HG02943 (cell line): ENCODE results near the gene P2RY2.

ENCODE experiments used
- ATAC-seq: cut with Tn5 transposase; IDR thresholded peaks from one replicate; pipeline ENCODE4 v1.9.1; 2021; ENCODE audit warnings: mild to moderate bottlenecking, low read depth, moderate library complexity; ENCODE audit not compliant: unreplicated experiment

The P2RY2 gene

GRCh38 chr11:73203322-73203721 is 14.8 kb upstream of the P2RY2 start:
- no peak for ATAC-seq

DNA sequence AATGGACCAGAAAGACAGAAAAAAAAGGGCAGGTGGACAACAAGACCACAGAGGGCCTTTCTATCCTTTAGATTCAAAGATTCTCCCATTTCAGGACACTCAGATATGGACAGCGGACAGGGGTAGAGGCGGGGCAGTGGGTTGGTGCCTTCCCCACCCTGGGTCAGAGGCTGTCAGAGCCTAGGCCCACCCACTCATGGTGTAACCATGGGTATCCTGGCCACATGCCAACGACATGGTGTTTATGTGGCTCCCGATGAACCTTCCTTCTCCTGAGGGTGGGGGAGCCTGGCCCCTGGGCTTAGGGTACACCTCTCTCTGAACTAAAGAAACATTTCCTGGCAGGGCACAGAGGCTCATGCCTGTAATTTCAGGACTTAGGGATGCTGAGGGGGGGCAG is 14.3 kb upstream of the P2RY2 start:
- ATAC-seq = no peak

GRCh38 chr11:73204711-73205121 is 13.4 kb upstream of the P2RY2 start:
- ATAC-seq = no peak

DNA sequence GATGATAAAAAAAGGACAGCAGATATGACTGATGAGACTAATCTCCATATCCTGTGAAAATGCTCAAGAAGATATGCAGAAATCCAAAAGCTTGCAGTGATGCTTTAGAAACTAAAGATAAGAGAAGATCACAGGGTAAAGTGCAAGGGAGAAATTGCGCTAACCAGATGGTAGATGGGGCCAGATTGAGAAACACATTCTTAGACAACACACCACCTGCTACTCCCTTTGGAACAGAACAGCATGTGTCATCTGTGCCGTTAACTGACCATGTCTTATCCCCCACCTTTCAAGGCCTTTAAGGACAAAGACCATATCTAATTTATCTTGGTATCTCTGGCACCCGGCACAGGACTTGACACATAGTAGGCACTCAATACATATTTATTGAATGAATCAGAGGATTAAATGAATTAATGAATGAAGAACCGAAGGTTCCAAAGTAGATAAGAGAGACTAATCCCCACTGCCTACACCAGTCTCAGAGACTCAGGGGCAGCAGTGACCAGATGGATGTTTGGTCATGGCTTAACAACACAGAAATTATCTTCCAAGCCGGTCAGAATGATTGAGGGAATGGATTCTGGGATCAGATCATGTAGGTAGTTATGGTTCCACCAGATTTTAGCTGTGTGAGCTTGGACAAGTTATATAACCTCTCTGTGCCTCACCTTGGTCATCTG is 12.3 kb upstream of the P2RY2 start:
- ATAC-seq = no peak

- ATAC-seq = no peak
Measured at GRCh38 chr11:73206801-73207200, 11.3 kb upstream of the P2RY2 start.

- no peak for ATAC-seq
Measured at GRCh38 chr11:73209892-73210291, 8.2 kb upstream of the P2RY2 start.

GRCh38 chr11:73210916-73211667 is 7.0 kb upstream of the P2RY2 start:
- no peak for ATAC-seq

DNA sequence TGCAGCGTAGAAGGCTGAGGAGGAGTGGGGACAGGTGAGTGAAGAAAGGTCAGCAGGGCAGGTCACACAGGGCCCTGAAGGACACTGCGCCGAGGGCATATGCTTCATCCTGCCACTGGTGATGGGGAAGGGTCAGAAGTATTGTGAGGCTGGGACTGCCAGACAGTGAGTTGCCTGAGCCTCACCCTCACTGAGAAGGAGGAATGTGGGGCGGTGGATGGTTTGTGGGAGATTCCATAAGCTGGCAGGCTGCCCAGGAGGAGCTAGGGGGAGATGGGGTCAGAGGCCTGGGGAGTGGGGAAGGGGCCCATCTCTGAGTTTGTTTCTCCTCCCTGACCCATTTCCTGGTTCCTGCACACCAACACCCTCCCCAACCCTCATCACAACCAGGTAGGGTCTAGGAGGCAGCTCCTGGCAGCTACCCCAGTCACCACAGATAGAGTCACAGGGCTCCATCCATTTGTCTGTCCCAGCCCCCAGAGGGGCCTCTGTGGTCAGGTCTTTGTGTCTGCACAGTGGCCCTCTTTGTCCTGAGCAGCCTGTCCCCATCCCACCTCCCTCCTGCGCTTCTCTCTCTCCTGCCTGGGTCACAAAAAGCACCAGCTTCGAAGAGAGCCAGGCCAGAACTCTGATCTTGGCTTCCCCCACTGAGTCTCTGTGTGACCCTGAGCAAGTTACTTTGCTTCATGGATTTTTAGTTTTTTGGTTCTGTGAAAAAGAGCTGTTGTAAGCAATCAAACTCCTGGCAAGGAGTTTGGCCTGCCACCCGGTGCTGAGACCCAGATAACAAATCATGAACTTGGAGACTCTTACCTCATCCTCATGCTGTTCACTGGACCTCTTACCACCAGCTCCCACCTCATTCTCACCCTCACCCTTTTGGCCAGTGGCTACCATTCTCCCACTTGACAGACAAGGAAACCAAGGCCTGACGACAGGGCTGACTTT is 4.6 kb upstream of the P2RY2 start:
- ATAC-seq = no peak

- ATAC-seq = no peak
Measured at GRCh38 chr11:73215191-73216134, 2.6 kb upstream of the P2RY2 start.

DNA sequence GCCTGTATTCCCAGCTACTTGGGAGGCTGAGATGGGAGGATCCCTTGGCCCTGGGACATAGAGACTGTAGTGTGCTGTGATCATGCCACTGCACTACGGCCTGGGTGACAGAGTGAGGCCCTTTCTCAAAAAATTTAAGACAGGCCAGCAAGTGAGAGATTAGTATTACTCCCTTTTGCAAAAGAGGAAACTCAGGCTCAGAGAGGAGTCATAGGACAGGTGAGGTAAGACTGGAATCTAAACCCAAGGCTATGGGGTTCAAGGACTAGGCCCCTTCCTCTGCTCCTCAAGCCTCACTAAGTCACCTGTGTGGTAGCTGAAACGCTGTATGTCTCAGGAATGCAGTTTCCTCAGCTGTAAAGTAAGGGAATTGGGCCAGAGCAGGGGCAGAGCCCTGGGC is 1.6 kb upstream of the P2RY2 start:
- no peak for ATAC-seq

- no peak for ATAC-seq
Measured at GRCh38 chr11:73217131-73217809, 811 bp upstream of the P2RY2 start.

GRCh38 chr11:73217810-73218105 is 323 bp upstream of the P2RY2 start:
- ATAC-seq = no peak

- ATAC-seq = no peak
Measured at GRCh38 chr11:73218830-73219215, 742 bp downstream of the P2RY2 start.

DNA sequence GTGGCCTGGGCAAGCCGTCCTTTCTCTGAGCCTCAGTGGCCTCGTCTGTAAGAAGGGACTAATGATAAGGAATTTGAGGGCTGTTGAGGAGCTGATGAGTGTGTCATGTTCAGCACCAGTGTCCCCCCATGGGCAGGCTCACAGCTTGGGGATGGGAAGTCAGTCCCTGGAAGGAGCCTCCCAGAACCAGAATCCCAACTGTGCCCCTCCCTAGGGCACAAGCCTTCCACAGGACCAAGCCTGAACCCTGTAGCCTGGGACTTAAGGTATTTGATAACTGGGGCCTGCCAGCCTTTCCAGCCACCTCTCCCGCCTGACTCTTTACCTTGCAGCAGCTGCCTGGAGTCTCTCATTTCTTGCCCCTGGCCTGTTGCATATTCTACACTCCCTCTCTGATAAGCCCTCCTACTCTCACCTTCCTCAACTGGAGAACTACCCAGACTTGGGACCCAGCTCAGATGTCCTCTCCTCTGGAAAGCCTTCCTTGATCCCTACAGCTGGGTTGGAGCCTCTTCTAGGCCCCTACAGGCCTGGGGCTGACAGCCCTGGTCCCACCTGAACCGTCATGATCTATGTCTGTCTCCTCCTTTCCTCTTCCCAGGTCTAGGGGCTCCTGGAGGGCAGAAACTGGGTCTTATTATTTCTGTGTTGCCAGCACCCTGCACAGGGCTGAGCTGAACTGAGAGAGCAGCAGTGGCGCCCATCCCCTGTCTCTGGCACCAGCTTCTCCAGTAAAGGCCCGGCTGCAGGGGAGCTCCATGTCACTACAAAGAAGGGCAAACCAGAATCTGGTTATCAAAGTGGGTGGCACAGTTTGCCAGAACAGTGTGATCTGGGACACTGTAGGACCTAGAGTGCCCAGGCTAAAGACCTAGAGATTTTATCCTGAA is 1.6 kb downstream of the P2RY2 start:
- no peak for ATAC-seq

- ATAC-seq = no peak
Measured at GRCh38 chr11:73221451-73221850, 3.4 kb downstream of the P2RY2 start.

- no peak for ATAC-seq
Measured at GRCh38 chr11:73221996-73222395, 3.9 kb downstream of the P2RY2 start.

GRCh38 chr11:73223998-73224730 is 6.1 kb downstream of the P2RY2 start:
- ATAC-seq = no peak
